B cell (primary cell): ENCODE measurements around the gene RAD51B. TPM values are rescaled to one million over a fixed set of nuclear protein-coding genes. Genes with fewer than 3 reads are reported as not detected.

Source experiments
- ATAC-seq: fragments of 200-7000 bp; cut with Tn5 transposase; one replicate; pipeline ENCODE4 v1.10.0; 2021; ENCODE audit warnings: low read depth, mild to moderate bottlenecking, moderate number of reproducible peaks, moderate library complexity
- CTCF ChIA-PET: fragments of 350-600 bp; sonication (Branson Sonifier 250); formaldehyde crosslinking; loops from one replicate; lab custom pipeline; 2021; ENCODE audit warnings: antibody characterized with exemption, inconsistent platforms; lab: Charles Lee
- POLR2A ChIA-PET: fragments of 350-600 bp; sonication (Branson Sonifier 250); formaldehyde crosslinking; loops from one replicate; lab custom pipeline; 2021; ENCODE audit warnings: antibody characterized with exemption; lab: Charles Lee
- DNase-seq: peaks from one replicate; pipeline ENCODE4 v3.0.0; 2013
- H2AFZ ChIP-seq: 2 replicates; pipeline ENCODE4 v1.6.1; 2012; ENCODE audit warnings: mild to moderate bottlenecking, low read depth, low read length; ENCODE audit not compliant: insufficient read depth, poor library complexity, severe bottlenecking
- H3K27ac ChIP-seq, 2 donors: 1 replicate in 1 of 2; 2 replicates in 1 of 2; pipeline ENCODE4 v1.5.1; 2012 to 2013; ENCODE audit warnings: low read length in 2 of 2, mild to moderate bottlenecking in 2 of 2, moderate library complexity in 1 of 2
- H3K27me3 ChIP-seq, 4 experiments: fragments of 200-600 bp in 1 of 4; sonication (generic) in 1 of 4; replicated peaks in 1 of 4; 1 replicate in 2 of 4; 2 replicates in 2 of 4; pipeline versions ENCODE4 v1.6.1 to v1.7.0; 2013 to 2016; ENCODE audit warnings: low read length in 3 of 4, mild to moderate bottlenecking in 2 of 4, mixed read lengths in 1 of 4, moderate library complexity in 1 of 4; ENCODE audit not compliant: insufficient read depth in 4 of 4, control insufficient read depth in 3 of 4; ENCODE audit errors: control extremely low read depth in 1 of 4
- H3K36me3 ChIP-seq, 2 experiments: replicated peaks in 1 of 2; 1 replicate in 1 of 2; 2 replicates in 1 of 2; pipeline versions ENCODE4 v1.6.1 to v1.7.1; 2013; ENCODE audit warnings: low read length in 1 of 2; ENCODE audit not compliant: insufficient read depth in 2 of 2, control insufficient read depth in 1 of 2; ENCODE audit errors: control extremely low read depth in 1 of 2, extremely low read depth in 1 of 2
- H3K4me1 ChIP-seq, 2 donors: fragments of 200-600 bp in 1 of 2; sonication (generic) in 1 of 2; 1 replicate in 1 of 2; 2 replicates in 1 of 2; pipeline versions ENCODE4 v1.5.1 to v1.6.1; 2013 to 2017; ENCODE audit warnings: low read length in 2 of 2; ENCODE audit not compliant: control insufficient read depth in 2 of 2, insufficient read depth in 2 of 2
- H3K4me2 ChIP-seq: replicated peaks from 2 replicates; pipeline ENCODE3; 2012; ENCODE audit warnings: mild to moderate bottlenecking, low read depth, low read length; ENCODE audit not compliant: poor library complexity, severe bottlenecking
- H3K4me3 ChIP-seq, 5 experiments: fragments of 200-600 bp in 1 of 5; sonication (generic) in 1 of 5; 1 replicate in 3 of 5; 2 replicates in 2 of 5; pipeline versions ENCODE4 v1.5.1 to v1.7.0; 2011 to 2016; ENCODE audit warnings: low read length in 4 of 5, mild to moderate bottlenecking in 4 of 5, low read depth in 2 of 5, control low read depth in 1 of 5, moderate library complexity in 1 of 5; ENCODE audit not compliant: insufficient read depth in 1 of 5; ENCODE audit errors: control extremely low read depth in 1 of 5, extremely low read depth in 1 of 5
- H3K79me2 ChIP-seq: fragments of 200-600 bp; sonication (generic); one replicate; pipeline ENCODE4 v1.6.0; 2016; ENCODE audit warnings: low read length; ENCODE audit not compliant: control insufficient read depth, insufficient read depth
- H3K9ac ChIP-seq: fragments of 200-600 bp; sonication (generic); 2 replicates; pipeline ENCODE4 v1.6.1; 2017; ENCODE audit warnings: mild to moderate bottlenecking, low read length, moderate library complexity
- H3K9me3 ChIP-seq, 3 donors: one replicate each; pipeline versions ENCODE4 v1.6.1 to v1.7.1; 2013; ENCODE audit warnings: low read length in 2 of 3; ENCODE audit not compliant: control insufficient read depth in 2 of 3, insufficient read depth in 1 of 3; ENCODE audit errors: control extremely low read depth in 1 of 3
- H4K20me1 ChIP-seq: 2 replicates; pipeline ENCODE4 v1.6.0; 2012; ENCODE audit warnings: mild to moderate bottlenecking, low read length; ENCODE audit not compliant: insufficient read depth, control insufficient read depth, poor library complexity, severe bottlenecking
- H3K27ac Mint-ChIP-seq: one replicate; pipeline ENCODE4 v1.8.0; 2021; ENCODE audit warnings: mixed read lengths
- H3K27me3 Mint-ChIP-seq: one replicate; pipeline ENCODE4 v1.8.0; 2021; ENCODE audit warnings: mixed read lengths
- H3K4me1 Mint-ChIP-seq: one replicate; pipeline ENCODE4 v1.8.0; 2021; ENCODE audit warnings: mixed read lengths
- H3K4me3 Mint-ChIP-seq: one replicate; pipeline ENCODE4 v1.8.0; 2021; ENCODE audit warnings: mixed read lengths
- H3K9me3 Mint-ChIP-seq: one replicate; pipeline ENCODE4 v1.8.0; 2022; ENCODE audit warnings: mixed read lengths; ENCODE audit not compliant: insufficient read depth
- CTCF ChIP-seq: fragments of 200-600 bp; IDR thresholded peaks from one replicate; pipeline ENCODE4 v1.8.0; 2022; ENCODE audit warnings: antibody characterized with exemption, mild to moderate bottlenecking
- EZH2 ChIP-seq: IDR thresholded peaks from 2 replicates; pipeline ENCODE4 v1.6.1; 2012; ENCODE audit warnings: borderline replicate concordance, low read depth, mild to moderate bottlenecking, moderate library complexity, low read length; ENCODE audit not compliant: insufficient read depth, poor library complexity, severe bottlenecking
- WGBS: methylation state at CpG from one replicate; pipeline ENCODE4 v1.1.5; 2013; ENCODE audit warnings: missing lambda C conversion rate; ENCODE audit not compliant: insufficient coverage; 5-methylcytosine and 5-hydroxymethylcytosine counted together
- intact Hi-C: fragments of 100-400 bp; cut with micrococcal nuclease; formaldehyde crosslinking; loops from one replicate; pipeline ENCODE4 v1.10.0; 2022
- polyA plus RNA-seq: library from polyadenylated mRNA; depleted of rRNA; stranded (reverse); fragments of >200 nt; gene quantifications from 2 replicates; pipeline ENCODE4 v1.2.3, GENCODE V29; 2012
- total RNA-seq, 2 donors: library from RNA; stranded (reverse); fragments of 120-200 nt in 1 of 2; gene quantifications; 1 replicate in 1 of 2; 2 replicates in 1 of 2; pipeline versions ENCODE4 v1.2.3 to v1.2.4, GENCODE V29; 2013 to 2022

Gene RAD51B
- total and polyA plus RNA-seq, 2 donors (not counting 1 experiment from before 2014, with no cell fraction given), result 6.5 to 60.6 TPM

GRCh38 chr14:68775614-68776126 is 956.1 kb downstream of the RAD51B start:
- H3K4me3 ChIP-seq, result no peak overlapping the region
- ChIA-PET CTCF (no interaction called here), POLR2A (interaction anchor here (0.9 kb wide), 1 partner anchor 90 kb away, joined by 3 read pairs; no protein-coding TSS in a partner anchor)
- peaks cover 12 to 17% of the 10 kb centered on the region in 2 donors for H3K4me1 ChIP-seq
- H3K27ac ChIP-seq, result no peak overlapping the region
- Mint-ChIP-seq H3K9me3 (no peaks in the 10 kb centered on the region), H3K4me1 (peaks cover 19% of the 10 kb centered on the region), H3K4me3 (no peak overlapping the region), H3K27me3 (no peaks in the 10 kb centered on the region), H3K27ac (no peak overlapping the region)
- peaks cover 0 to 12% (median 4%) of the 10 kb centered on the region in 3 donors for H3K9me3 ChIP-seq
- no peak overlapping the region for H3K4me2 ChIP-seq
- intact Hi-C loops, result no loop called here
- no peaks in the 10 kb centered on the region for H3K36me3 ChIP-seq
- no peaks in the 10 kb centered on the region for H4K20me1 ChIP-seq
- TF ChIP-seq CTCF (no peak), EZH2 (no peak)
- DNase-seq (no peak), ATAC-seq (no peak)
- H3K79me2 ChIP-seq, result no peaks in the 10 kb centered on the region
- H3K27me3 ChIP-seq, result no peaks in the 10 kb centered on the region
- no peak overlapping the region for H2AFZ ChIP-seq
- no peak overlapping the region for H3K9ac ChIP-seq
- 97% methylated on average over 3 of the region's 6 CpGs for WGBS

- TF ChIP-seq CTCF (no peak), EZH2 (no peak)
- ATAC-seq (no peak), DNase-seq (no peak)
- Histone ChIP-seq H3K4me3 (no peak overlapping the region), H3K79me2 (no peaks in the 10 kb centered on the region), H3K27ac (no peak overlapping the region), H2AFZ (no peak overlapping the region), H3K27me3 (no peaks in the 10 kb centered on the region), H3K9ac (no peak overlapping the region), H3K9me3 (peaks cover 0 to 12% (median 4%) of the 10 kb centered on the region in 3 donors), H3K36me3 (no peaks in the 10 kb centered on the region), H4K20me1 (no peaks in the 10 kb centered on the region), H3K4me2 (no peak overlapping the region), H3K4me1 (peaks cover 9 to 18% of the 10 kb centered on the region in 2 donors)
- ChIA-PET POLR2A (no interaction called here), CTCF (interaction anchor here (16.1 kb wide), 1 partner anchor 526 kb away, joined by 252 read pairs; no protein-coding TSS in a partner anchor)
- Mint-ChIP-seq H3K4me1 (peaks cover 22% of the 10 kb centered on the region), H3K4me3 (no peak overlapping the region), H3K27ac (no peak overlapping the region), H3K9me3 (no peaks in the 10 kb centered on the region), H3K27me3 (no peaks in the 10 kb centered on the region)
- WGBS, result 88% methylated on average over 1 of the region's 1 CpG
- intact Hi-C loops, result no loop called here
Measured at GRCh38 chr14:68777644-68778043, 958.1 kb downstream of the RAD51B start.
